ENCODE data around the gene CFAP221.

The CFAP221 gene

DNA sequence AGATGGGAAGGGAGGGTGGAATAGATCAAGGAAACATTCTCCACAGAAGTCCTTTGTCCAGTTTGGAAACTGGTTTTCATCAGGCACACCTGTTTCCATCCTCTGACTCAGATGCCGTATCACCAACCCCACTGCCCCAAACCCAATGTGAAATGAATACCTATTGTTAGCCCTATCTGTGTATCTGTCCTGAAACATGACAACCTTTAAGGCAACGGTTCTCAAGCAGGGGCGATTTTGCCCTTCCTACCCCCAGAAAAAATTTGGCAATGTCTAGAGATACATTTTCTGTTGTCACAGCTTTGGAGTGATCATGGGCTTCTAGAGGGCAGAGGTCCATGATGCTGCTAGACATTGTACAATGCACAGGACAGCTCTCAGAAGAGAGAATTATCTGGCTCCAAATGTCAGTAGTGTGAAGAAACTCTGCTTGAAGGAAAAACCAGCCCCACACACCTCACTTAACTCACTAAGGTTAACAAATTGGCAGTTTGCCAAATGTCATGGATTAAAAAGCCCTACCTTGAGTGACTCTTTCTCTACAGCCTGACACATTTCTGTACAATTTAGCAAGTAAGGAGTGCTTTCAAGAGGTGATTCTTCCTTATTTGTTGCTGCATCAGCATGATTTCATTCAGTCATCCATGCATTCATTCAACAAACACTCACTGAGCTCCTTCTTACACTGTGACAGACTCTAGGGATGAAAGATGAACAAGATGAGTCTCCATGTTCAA is 23.4 kb upstream of the CFAP221 start:
- H3K27me3 ChIP-seq (ENCODE audit: control insufficient read depth, insufficient read depth, low read length) = peaks cover 44% of the 10 kb centered on the region
- H3K4me2 ChIP-seq (ENCODE audit: low read length) = no peak overlapping the region
- no peaks in the 10 kb centered on the region for H3K4me1 ChIP-seq (ENCODE audit: control insufficient read depth, insufficient read depth, low read length)
- no peak overlapping the region for H3K9ac ChIP-seq (ENCODE audit: low read depth, low read length)
- H3K4me3 ChIP-seq (ENCODE audit: low read length) = no peak overlapping the region
- no peaks in the 10 kb centered on the region for H3K36me3 ChIP-seq (ENCODE audit: insufficient read depth, low read length)
- no peaks in the 10 kb centered on the region for H3K9me3 ChIP-seq (replicated peaks; ENCODE audit: low read length)

- Histone ChIP-seq H3K4me2 (ENCODE audit: low read length) (no peak overlapping the region), H3K36me3 (ENCODE audit: insufficient read depth, low read length) (no peaks in the 10 kb centered on the region), H3K4me1 (ENCODE audit: control insufficient read depth, insufficient read depth, low read length) (no peaks in the 10 kb centered on the region), H3K9me3 (replicated peaks; ENCODE audit: low read length) (no peaks in the 10 kb centered on the region), H3K4me3 (ENCODE audit: low read length) (no peak overlapping the region), H3K9ac (ENCODE audit: low read depth, low read length) (no peak overlapping the region), H3K27me3 (ENCODE audit: control insufficient read depth, insufficient read depth, low read length) (peaks cover 47% of the 10 kb centered on the region)
These were observed 22.7 kb upstream of the CFAP221 start for GRCh38 chr2:119521433-119522050.

DNA sequence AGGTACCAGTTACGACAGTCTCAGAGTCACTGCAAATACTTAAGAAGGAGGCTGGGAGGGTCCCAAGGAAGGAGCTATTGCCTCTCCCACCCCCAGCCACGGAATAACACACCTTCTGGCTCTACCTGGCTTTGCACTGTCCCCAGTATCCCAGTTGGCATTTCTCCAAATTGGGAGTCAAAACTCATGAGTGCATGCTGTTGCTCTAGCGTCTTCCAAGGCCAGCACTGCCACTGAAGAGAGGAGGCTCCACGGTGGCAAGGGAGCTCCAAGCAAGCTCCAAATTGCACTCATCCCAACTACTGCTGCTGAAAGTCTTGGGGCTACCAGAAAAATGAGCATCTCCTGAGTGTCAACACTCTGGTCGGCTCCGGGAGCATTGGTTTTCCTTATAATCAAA is 21.6 kb upstream of the CFAP221 start:
- H3K9me3 ChIP-seq (replicated peaks; ENCODE audit: low read length) = no peaks in the 10 kb centered on the region
- H3K4me3 ChIP-seq (ENCODE audit: low read length) = no peak overlapping the region
- no peaks in the 10 kb centered on the region for H3K36me3 ChIP-seq (ENCODE audit: insufficient read depth, low read length)
- H3K27me3 ChIP-seq (ENCODE audit: control insufficient read depth, insufficient read depth, low read length) = peaks cover 58% of the 10 kb centered on the region
- H3K4me2 ChIP-seq (ENCODE audit: low read length) = no peak overlapping the region
- no peak overlapping the region for H3K9ac ChIP-seq (ENCODE audit: low read depth, low read length)
- H3K4me1 ChIP-seq (ENCODE audit: control insufficient read depth, insufficient read depth, low read length) = no peaks in the 10 kb centered on the region

DNA sequence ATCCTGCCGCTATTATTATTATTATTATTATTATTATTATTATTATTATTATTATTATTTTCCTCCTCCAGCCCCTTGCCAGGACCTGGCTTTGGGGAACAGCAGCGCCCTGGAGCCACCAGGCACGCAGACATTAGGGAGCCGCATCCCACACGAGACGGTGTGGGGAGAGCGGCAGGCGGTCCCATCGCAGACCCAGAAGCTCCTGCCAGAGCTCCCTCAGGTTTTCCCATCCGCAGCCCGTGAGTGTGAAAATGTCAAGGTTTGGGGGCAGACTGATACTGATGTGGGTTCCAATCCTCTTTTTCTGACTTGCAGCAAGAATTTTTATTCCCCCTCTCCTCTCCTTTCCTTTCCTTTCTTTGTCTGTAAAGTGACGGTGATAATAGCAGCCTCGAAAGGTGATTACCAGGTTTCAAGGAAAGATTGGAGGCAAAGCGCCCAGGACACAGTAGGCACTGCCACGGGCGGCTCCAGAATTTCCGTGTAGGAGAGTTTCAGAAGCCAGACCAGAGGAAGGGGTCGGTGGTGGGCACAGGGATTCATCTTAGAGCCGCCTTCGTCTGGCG is 20.8 kb upstream of the CFAP221 start:
- H3K9me3 ChIP-seq (replicated peaks; ENCODE audit: low read length) = no peaks in the 10 kb centered on the region
- no peaks in the 10 kb centered on the region for H3K36me3 ChIP-seq (ENCODE audit: insufficient read depth, low read length)
- no peak overlapping the region for H3K4me3 ChIP-seq (ENCODE audit: low read length)
- H3K4me2 ChIP-seq (ENCODE audit: low read length) = no peak overlapping the region
- no peak overlapping the region for H3K9ac ChIP-seq (ENCODE audit: low read depth, low read length)
- H3K27me3 ChIP-seq (ENCODE audit: control insufficient read depth, insufficient read depth, low read length) = peaks cover 66% of the 10 kb centered on the region
- no peaks in the 10 kb centered on the region for H3K4me1 ChIP-seq (ENCODE audit: control insufficient read depth, insufficient read depth, low read length)

DNA sequence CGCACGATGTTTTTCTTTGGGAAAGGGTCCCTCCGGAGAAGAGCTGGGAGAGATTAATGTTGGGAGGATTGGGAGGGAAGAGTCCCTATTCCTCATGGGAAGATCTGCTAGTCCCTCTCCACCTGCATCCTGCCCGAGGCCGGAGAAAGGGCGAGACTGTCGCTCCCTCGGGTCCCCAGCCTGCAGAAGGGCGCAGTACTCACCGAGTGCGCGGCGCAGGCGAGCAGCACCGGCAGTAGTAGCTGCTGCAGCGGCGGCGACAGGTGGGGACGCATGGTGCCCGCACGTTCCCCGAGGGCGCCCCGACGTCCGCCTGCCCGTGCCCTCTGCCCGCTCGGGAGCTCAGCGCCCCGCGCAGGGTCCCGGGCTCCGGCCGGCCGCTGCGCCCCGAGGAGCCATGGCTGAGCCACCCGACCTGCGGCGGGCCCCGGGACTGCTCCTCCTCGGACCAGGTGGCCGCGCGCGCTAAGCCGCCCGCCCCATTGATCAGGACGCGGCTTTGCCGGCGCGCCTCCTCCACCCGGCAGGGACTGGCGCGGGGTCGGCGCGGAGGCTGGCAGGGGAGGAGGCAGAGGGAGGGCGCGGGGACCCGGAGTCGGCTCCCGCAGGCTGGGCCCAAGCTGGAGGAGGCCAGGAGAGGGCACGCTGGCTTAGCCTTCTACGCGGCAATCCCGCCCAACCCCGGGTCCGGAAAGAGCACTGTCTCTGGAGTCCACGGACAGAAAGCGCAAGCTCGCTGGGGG is 20.1 kb upstream of the CFAP221 start, which contains the start of gene SCTR:
TSS of gene SCTR (minus strand) at position 532 of the 743 bp plus-strand sequence. CDS start at position 275, 257 bp downstream.
- H3K36me3 ChIP-seq (ENCODE audit: insufficient read depth, low read length) = no peaks in the 10 kb centered on the region
- H3K9me3 ChIP-seq (replicated peaks; ENCODE audit: low read length) = no peaks in the 10 kb centered on the region
- no peak within 1 kb of the TSS for H3K9ac ChIP-seq (ENCODE audit: low read depth, low read length)
- H3K27me3 ChIP-seq (ENCODE audit: control insufficient read depth, insufficient read depth, low read length) = peaks cover 68% of the 10 kb centered on the region
- no peaks in the 10 kb centered on the region for H3K4me1 ChIP-seq (ENCODE audit: control insufficient read depth, insufficient read depth, low read length)
- no peak within 1 kb of the TSS for H3K4me2 ChIP-seq (ENCODE audit: low read length)
- no peak within 1 kb of the TSS for H3K4me3 ChIP-seq (ENCODE audit: low read length)

DNA sequence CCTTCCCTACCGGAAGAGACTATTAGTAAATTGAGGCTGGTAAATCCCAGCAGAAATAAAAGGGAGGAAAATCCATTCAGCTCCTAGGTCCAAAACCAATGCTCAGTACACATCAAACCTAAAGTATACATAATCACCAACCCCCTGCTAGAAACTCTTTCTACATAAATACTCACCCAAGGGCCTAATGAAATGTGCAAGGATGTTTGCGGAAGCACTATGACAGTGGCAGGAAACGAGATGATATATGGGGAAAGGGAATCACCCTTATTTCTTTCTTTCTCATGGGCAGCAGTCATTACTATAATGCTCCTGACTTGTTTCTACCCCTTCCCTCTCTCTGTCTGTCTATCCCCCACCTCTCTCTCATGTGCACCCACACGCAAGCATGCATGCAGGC is 18.6 kb upstream of the CFAP221 start:
- Histone ChIP-seq H3K36me3 (ENCODE audit: insufficient read depth, low read length) (no peaks in the 10 kb centered on the region), H3K4me1 (ENCODE audit: control insufficient read depth, insufficient read depth, low read length) (no peaks in the 10 kb centered on the region), H3K9ac (ENCODE audit: low read depth, low read length) (no peak overlapping the region), H3K4me2 (ENCODE audit: low read length) (no peak overlapping the region), H3K27me3 (ENCODE audit: control insufficient read depth, insufficient read depth, low read length) (peaks cover 72% of the 10 kb centered on the region), H3K9me3 (replicated peaks; ENCODE audit: low read length) (no peaks in the 10 kb centered on the region), H3K4me3 (ENCODE audit: low read length) (no peak overlapping the region)

- Histone ChIP-seq H3K9me3 (replicated peaks; ENCODE audit: low read length) (no peaks in the 10 kb centered on the region), H3K9ac (ENCODE audit: low read depth, low read length) (no peak overlapping the region), H3K4me3 (ENCODE audit: low read length) (no peak overlapping the region), H3K36me3 (ENCODE audit: insufficient read depth, low read length) (no peaks in the 10 kb centered on the region), H3K27me3 (ENCODE audit: control insufficient read depth, insufficient read depth, low read length) (peaks cover 71% of the 10 kb centered on the region), H3K4me1 (ENCODE audit: control insufficient read depth, insufficient read depth, low read length) (no peaks in the 10 kb centered on the region), H3K4me2 (ENCODE audit: low read length) (no peak overlapping the region)
These were observed 16.2 kb upstream of the CFAP221 start for GRCh38 chr2:119527999-119528398.

GRCh38 chr2:119531292-119531691 is 13.0 kb upstream of the CFAP221 start:
- H3K4me3 ChIP-seq (ENCODE audit: low read length) = no peak overlapping the region
- H3K4me2 ChIP-seq (ENCODE audit: low read length) = no peak overlapping the region
- peaks cover 44% of the 10 kb centered on the region for H3K27me3 ChIP-seq (ENCODE audit: control insufficient read depth, insufficient read depth, low read length)
- no peaks in the 10 kb centered on the region for H3K4me1 ChIP-seq (ENCODE audit: control insufficient read depth, insufficient read depth, low read length)
- H3K9ac ChIP-seq (ENCODE audit: low read depth, low read length) = no peak overlapping the region
- H3K9me3 ChIP-seq (replicated peaks; ENCODE audit: low read length) = no peaks in the 10 kb centered on the region
- H3K36me3 ChIP-seq (ENCODE audit: insufficient read depth, low read length) = no peaks in the 10 kb centered on the region

- Histone ChIP-seq H3K4me2 (ENCODE audit: low read length) (no peak overlapping the region), H3K4me3 (ENCODE audit: low read length) (no peak overlapping the region)
These were observed 10.7 kb upstream of the CFAP221 start for GRCh38 chr2:119533560-119533959.

DNA sequence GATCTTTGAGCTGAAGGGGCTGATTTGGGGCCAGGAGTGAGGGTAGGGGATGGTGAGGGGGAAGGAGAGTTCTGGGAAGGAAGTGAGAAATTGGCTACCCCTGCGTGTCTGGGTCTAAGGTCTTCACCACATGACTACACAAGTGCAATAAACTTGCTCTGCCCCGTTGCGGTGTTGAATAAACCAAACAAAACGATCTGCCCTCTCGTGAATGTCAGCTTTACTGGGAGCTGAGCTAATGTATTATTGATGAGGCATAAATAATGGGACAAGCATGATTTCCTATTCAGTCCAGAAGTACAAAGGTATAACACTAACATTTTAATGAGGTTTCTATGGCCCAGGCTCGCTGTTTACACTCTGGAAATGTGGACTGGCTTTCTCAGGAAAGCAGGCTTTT is 8.0 kb upstream of the CFAP221 start:
- no peaks in the 10 kb centered on the region for H3K36me3 ChIP-seq (ENCODE audit: insufficient read depth, low read length)
- no peaks in the 10 kb centered on the region for H3K9me3 ChIP-seq (replicated peaks; ENCODE audit: low read length)
- H3K9ac ChIP-seq (ENCODE audit: low read depth, low read length) = no peak overlapping the region
- H3K27me3 ChIP-seq (ENCODE audit: control insufficient read depth, insufficient read depth, low read length) = peaks cover 27% of the 10 kb centered on the region
- no peak overlapping the region for H3K4me3 ChIP-seq (ENCODE audit: low read length)
- H3K4me2 ChIP-seq (ENCODE audit: low read length) = no peak overlapping the region
- H3K4me1 ChIP-seq (ENCODE audit: control insufficient read depth, insufficient read depth, low read length) = no peaks in the 10 kb centered on the region

More at GRCh38 chr2:119533560-119533959, 10.7 kb upstream of the CFAP221 start:
- H3K9me3 ChIP-seq (replicated peaks; ENCODE audit: low read length) = no peaks in the 10 kb centered on the region
- H3K36me3 ChIP-seq (ENCODE audit: insufficient read depth, low read length) = no peaks in the 10 kb centered on the region
- H3K9ac ChIP-seq (ENCODE audit: low read depth, low read length) = no peak overlapping the region
- H3K4me1 ChIP-seq (ENCODE audit: control insufficient read depth, insufficient read depth, low read length) = no peaks in the 10 kb centered on the region
- peaks cover 26% of the 10 kb centered on the region for H3K27me3 ChIP-seq (ENCODE audit: control insufficient read depth, insufficient read depth, low read length)

GRCh38 chr2:119536707-119537106 is 7.5 kb upstream of the CFAP221 start:
- H3K36me3 ChIP-seq (ENCODE audit: insufficient read depth, low read length) = no peaks in the 10 kb centered on the region
- no peak overlapping the region for H3K4me3 ChIP-seq (ENCODE audit: low read length)
- H3K4me2 ChIP-seq (ENCODE audit: low read length) = no peak overlapping the region
- H3K4me1 ChIP-seq (ENCODE audit: control insufficient read depth, insufficient read depth, low read length) = no peaks in the 10 kb centered on the region
- no peaks in the 10 kb centered on the region for H3K9me3 ChIP-seq (replicated peaks; ENCODE audit: low read length)
- no peak overlapping the region for H3K9ac ChIP-seq (ENCODE audit: low read depth, low read length)
- peaks cover 27% of the 10 kb centered on the region for H3K27me3 ChIP-seq (ENCODE audit: control insufficient read depth, insufficient read depth, low read length)
